ENCODE results near the gene PUM1.

Gene PUM1

DNA sequence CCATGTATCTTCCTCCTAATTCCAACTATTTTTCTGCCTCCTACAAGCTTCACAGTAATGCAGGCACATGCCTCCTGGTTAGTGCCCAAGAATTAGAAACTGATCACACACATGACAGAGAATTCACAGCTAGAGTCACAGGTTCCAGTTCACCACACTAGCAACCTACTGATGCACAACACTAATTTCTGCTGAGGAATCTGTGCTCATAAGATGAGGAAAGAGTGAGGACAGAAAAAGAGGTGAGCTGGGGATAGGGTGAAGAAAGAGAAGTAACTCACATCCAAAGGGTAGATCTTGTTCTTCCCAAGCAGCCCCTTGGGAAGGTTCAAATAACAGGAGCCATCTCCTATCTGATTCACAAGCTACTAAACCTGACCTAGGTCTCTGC, 61.3 kb downstream of the PUM1 start:
- TF ChIP-seq, protein P1, sequence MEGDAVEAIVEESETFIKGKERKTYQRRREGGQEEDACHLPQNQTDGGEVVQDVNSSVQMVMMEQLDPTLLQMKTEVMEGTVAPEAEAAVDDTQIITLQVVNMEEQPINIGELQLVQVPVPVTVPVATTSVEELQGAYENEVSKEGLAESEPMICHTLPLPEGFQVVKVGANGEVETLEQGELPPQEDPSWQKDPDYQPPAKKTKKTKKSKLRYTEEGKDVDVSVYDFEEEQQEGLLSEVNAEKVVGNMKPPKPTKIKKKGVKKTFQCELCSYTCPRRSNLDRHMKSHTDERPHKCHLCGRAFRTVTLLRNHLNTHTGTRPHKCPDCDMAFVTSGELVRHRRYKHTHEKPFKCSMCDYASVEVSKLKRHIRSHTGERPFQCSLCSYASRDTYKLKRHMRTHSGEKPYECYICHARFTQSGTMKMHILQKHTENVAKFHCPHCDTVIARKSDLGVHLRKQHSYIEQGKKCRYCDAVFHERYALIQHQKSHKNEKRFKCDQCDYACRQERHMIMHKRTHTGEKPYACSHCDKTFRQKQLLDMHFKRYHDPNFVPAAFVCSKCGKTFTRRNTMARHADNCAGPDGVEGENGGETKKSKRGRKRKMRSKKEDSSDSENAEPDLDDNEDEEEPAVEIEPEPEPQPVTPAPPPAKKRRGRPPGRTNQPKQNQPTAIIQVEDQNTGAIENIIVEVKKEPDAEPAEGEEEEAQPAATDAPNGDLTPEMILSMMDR (IDR thresholded peaks at IDR 0.05) = no peak

- TF ChIP-seq, protein P1 (IDR thresholded peaks at IDR 0.05) = no peak
These were observed 61.8 kb downstream of the PUM1 start for GRCh38 chr1:31003613-31004230.

- TF ChIP-seq, protein P1 (IDR thresholded peaks at IDR 0.05) = no peak
These were observed 65.2 kb downstream of the PUM1 start for GRCh38 chr1:31000301-31000700.

GRCh38 chr1:30998887-30999286, 66.6 kb downstream of the PUM1 start:
- TF ChIP-seq, protein P1 (IDR thresholded peaks at IDR 0.05) = no peak

GRCh38 chr1:30998171-30998570, 67.3 kb downstream of the PUM1 start:
- TF ChIP-seq, protein P1 (IDR thresholded peaks at IDR 0.05) = no peak

GRCh38 chr1:30997463-30998057, 68.0 kb downstream of the PUM1 start:
- TF ChIP-seq, protein P1 (IDR thresholded peaks at IDR 0.05) = no peak

- TF ChIP-seq, protein P1 (IDR thresholded peaks at IDR 0.05) = no peak
These were observed 69.4 kb downstream of the PUM1 start for GRCh38 chr1:30995990-30996612.
